Measurements from ENCODE around the gene LRRC23. TPM values are rescaled to one million over a fixed set of nuclear protein-coding genes. Genes with fewer than 3 reads are reported as not detected.

LRRC23 gene
- total and polyA plus RNA-seq, 2 of the 13 experiments (the other 11 are each of a cell fraction or from before 2014, with no cell fraction given), result 6.0 to 7.8 TPM

DNA sequence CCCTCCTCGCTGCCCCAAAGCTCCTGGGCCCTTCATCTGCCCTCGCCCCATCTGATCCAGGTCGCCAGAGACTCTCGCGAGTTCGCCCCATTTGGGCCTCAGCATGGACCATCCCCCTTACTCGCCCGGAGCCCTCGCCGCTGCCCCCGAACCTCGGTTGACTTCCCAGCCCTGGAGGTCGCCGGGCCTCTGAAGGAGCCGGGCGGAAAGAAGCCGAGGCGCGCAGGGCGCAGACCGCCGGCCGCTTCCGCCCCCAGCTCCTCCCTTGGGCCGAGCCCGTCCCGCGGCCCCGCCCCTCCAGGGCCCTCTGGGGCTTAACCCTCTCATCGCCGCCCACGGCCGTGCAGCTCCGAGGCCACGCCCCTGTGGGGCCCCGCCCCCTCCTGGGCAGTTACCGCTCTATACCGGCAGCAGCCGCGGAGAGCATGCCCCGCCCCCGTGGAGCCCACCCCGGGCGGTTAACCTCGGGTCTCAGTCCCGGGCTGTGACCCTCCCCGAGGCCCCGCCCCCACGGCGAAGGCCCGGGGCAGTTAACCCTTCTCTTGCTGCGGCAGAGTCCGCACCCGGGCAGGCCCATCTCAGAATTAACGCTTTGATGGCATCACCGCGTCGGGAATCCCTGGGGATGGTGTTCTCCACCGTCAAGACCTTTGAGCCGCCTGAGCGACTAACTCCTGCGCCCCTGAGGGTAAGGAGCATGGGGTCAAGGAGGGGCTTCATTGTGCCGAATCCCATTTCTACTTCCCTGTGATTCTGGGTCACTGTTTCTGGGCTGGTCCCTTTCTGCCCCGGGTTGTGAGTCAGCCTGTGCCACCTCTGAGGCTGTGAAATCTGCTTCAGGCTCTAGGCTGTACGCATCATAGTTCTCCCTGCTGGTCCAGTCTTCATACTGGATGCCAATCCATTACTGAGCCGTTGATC lies 31.3 kb upstream of the LRRC23 start, which contains the start of gene SPSB2 (continued):
- TF ChIP-seq, protein P1, sequence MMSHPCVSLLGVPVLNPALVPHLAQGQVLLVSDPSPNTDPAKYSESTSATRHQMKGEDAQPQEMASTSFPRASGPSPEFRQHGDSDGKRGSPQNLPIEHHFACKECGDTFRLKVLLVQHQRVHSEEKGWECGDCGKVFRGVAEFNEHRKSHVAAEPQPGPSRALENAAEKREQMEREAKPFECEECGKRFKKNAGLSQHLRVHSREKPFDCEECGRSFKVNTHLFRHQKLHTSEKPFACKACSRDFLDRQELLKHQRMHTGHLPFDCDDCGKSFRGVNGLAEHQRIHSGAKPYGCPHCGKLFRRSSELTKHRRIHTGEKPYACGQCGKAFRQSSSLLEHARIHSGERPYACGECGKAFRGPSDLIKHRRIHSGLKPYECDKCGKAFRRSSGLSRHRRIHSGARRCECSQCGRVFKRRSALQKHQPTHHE (CRISPR knock-in tag; IDR thresholded peaks at IDR 0.05; ENCODE audit: borderline replicate concordance), result no peak
- TF ChIP-seq, protein P2, sequence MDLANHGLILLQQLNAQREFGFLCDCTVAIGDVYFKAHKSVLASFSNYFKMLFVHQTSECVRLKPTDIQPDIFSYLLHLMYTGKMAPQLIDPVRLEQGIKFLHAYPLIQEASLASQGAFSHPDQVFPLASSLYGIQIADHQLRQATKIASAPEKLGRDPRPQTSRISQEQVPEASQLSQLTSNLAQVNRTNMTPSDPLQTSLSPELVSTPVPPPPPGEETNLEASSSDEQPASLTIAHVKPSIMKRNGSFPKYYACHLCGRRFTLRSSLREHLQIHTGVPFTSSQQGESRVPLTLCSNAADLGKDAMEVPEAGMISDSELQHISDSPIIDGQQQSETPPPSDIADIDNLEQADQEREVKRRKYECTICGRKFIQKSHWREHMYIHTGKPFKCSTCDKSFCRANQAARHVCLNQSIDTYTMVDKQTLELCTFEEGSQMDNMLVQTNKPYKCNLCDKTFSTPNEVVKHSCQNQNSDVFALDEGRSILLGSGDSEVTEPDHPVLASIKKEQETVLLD (CRISPR knock-in tag; IDR thresholded peaks at IDR 0.05; ENCODE audit: low read depth), result peak; percentile 82; the same call in 1 of the 2 replicates
- peak; percentile 23 for TF ChIP-seq FOSL2 (CRISPR knock-in tag; IDR thresholded peaks at IDR 0.05)
- TF ChIP-seq ZNF790 (CRISPR knock-in tag; IDR thresholded peaks at IDR 0.05; ENCODE audit: borderline replicate concordance), result no peak
- TF ChIP-seq ZNF253 (CRISPR knock-in tag; IDR thresholded peaks at IDR 0.05; ENCODE audit: borderline replicate concordance), result no peak
- TF ChIP-seq, protein P3, sequence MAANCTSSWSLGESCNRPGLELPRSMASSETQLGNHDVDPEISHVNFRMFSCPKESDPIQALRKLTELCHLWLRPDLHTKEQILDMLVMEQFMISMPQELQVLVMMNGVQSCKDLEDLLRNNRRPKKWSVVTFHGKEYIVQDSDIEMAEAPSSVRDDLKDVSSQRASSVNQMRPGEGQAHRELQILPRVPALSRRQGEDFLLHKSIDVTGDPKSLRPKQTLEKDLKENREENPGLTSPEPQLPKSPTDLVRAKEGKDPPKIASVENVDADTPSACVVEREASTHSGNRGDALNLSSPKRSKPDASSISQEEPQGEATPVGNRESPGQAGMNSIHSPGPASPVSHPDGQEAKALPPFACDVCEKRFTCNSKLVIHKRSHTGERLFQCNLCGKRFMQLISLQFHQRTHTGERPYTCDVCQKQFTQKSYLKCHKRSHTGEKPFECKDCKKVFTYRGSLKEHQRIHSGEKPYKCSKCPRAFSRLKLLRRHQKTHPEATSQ (CRISPR knock-in tag; IDR thresholded peaks at IDR 0.05; ENCODE audit: borderline replicate concordance), result no peak
- no peak for TF ChIP-seq RBAK (CRISPR knock-in tag; IDR thresholded peaks at IDR 0.05)
- TF ChIP-seq SUZ12 (IDR thresholded peaks at IDR 0.05; ENCODE audit: low read depth, low read length), result no peak
- TF ChIP-seq, protein P4, sequence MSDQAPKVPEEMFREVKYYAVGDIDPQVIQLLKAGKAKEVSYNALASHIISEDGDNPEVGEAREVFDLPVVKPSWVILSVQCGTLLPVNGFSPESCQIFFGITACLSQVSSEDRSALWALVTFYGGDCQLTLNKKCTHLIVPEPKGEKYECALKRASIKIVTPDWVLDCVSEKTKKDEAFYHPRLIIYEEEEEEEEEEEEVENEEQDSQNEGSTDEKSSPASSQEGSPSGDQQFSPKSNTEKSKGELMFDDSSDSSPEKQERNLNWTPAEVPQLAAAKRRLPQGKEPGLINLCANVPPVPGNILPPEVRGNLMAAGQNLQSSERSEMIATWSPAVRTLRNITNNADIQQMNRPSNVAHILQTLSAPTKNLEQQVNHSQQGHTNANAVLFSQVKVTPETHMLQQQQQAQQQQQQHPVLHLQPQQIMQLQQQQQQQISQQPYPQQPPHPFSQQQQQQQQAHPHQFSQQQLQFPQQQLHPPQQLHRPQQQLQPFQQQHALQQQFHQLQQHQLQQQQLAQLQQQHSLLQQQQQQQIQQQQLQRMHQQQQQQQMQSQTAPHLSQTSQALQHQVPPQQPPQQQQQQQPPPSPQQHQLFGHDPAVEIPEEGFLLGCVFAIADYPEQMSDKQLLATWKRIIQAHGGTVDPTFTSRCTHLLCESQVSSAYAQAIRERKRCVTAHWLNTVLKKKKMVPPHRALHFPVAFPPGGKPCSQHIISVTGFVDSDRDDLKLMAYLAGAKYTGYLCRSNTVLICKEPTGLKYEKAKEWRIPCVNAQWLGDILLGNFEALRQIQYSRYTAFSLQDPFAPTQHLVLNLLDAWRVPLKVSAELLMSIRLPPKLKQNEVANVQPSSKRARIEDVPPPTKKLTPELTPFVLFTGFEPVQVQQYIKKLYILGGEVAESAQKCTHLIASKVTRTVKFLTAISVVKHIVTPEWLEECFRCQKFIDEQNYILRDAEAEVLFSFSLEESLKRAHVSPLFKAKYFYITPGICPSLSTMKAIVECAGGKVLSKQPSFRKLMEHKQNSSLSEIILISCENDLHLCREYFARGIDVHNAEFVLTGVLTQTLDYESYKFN (CRISPR knock-in tag; conservative IDR thresholded peaks at IDR 0.05), result peak; percentile 65
- TF ChIP-seq POLR2A (IDR thresholded peaks at IDR 0.05; ENCODE audit: insufficient read depth in 1 of 2, low read depth in 2 of 2, low read length in 2 of 2), result no peak; a peak in 1 of 4 replicates
- peak; percentile 72; the same call in 1 of the 2 replicates for TF ChIP-seq ZNF430 (CRISPR knock-in tag; IDR thresholded peaks at IDR 0.05)
- TF ChIP-seq PAWR (CRISPR knock-in tag; IDR thresholded peaks at IDR 0.05; ENCODE audit: borderline replicate concordance), result no peak
- TF ChIP-seq SRSF9 (IDR thresholded peaks at IDR 0.05; ENCODE audit: borderline replicate concordance, insufficient read depth, low read depth, low read length, poor library complexity, severe bottlenecking), result no peak
- no peak for TF ChIP-seq TP53 (CRISPR knock-in tag; conservative IDR thresholded peaks at IDR 0.05)
- TF ChIP-seq NPAS2 (CRISPR knock-in tag; IDR thresholded peaks at IDR 0.05; ENCODE audit: borderline replicate concordance), result no peak
- TF ChIP-seq, protein P5, sequence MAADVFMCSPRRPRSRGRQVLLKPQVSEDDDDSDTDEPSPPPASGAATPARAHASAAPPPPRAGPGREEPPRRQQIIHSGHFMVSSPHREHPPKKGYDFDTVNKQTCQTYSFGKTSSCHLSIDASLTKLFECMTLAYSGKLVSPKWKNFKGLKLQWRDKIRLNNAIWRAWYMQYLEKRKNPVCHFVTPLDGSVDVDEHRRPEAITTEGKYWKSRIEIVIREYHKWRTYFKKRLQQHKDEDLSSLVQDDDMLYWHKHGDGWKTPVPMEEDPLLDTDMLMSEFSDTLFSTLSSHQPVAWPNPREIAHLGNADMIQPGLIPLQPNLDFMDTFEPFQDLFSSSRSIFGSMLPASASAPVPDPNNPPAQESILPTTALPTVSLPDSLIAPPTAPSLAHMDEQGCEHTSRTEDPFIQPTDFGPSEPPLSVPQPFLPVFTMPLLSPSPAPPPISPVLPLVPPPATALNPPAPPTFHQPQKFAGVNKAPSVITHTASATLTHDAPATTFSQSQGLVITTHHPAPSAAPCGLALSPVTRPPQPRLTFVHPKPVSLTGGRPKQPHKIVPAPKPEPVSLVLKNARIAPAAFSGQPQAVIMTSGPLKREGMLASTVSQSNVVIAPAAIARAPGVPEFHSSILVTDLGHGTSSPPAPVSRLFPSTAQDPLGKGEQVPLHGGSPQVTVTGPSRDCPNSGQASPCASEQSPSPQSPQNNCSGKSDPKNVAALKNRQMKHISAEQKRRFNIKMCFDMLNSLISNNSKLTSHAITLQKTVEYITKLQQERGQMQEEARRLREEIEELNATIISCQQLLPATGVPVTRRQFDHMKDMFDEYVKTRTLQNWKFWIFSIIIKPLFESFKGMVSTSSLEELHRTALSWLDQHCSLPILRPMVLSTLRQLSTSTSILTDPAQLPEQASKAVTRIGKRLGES (CRISPR knock-in tag; IDR thresholded peaks at IDR 0.05; ENCODE audit: borderline replicate concordance), result no peak
- TF ChIP-seq ZNF143 (CRISPR knock-in tag; IDR thresholded peaks at IDR 0.05), result no peak
